Stimulated activated CD4-positive, alpha-beta T cell treated with anti-CD3 and anti-CD28 coated beads, Interleukin-12 subunit alpha, Interleukin-12 subunit beta, amount 100 ng/mL, for 24 hours (primary cell): ENCODE results near the gene YKT6.
A peak's percentile ranks its signal among the peaks of the same experiment; 100 is the strongest.
"Not testable (repeated sequence)": the region's sequence is repeated elsewhere in the genome, so short reads cannot be mapped to it uniquely, and the experiment has no call there.

Experiments
- DNase-seq, 2 experiments: peaks; one replicate each; pipeline ENCODE4 v3.0.0-alpha.2; 2020; ENCODE audit warnings: low read depth in 2 of 2

The YKT6 gene

GRCh38 chr7:44200699-44201461 lies at the start of gene YKT6:
YKT6 (plus strand) TSS chr7:44200978; CDS start chr7:44201136, 158 bp downstream.
- peak; percentile 91 to 94 for DNase-seq

- DNase-seq: no peak
Observed at GRCh38 chr7:44151956-44152355, 48.8 kb upstream of the YKT6 start.

GRCh38 chr7:44152971-44153947 lies 47.5 kb upstream of the YKT6 start:
- no peak for DNase-seq

GRCh38 chr7:44153948-44154335 lies 46.8 kb upstream of the YKT6 start:
- DNase-seq: no peak

- no peak for DNase-seq
Observed at GRCh38 chr7:44154703-44155102, 46.1 kb upstream of the YKT6 start.

- no peak for DNase-seq
Observed at GRCh38 chr7:44155191-44156185, 45.3 kb upstream of the YKT6 start.

- DNase-seq: no peak
Observed at GRCh38 chr7:44156453-44157010, 44.2 kb upstream of the YKT6 start.

GRCh38 chr7:44157116-44158080 lies 43.4 kb upstream of the YKT6 start:
- no peak for DNase-seq

- DNase-seq: no peak
Observed at GRCh38 chr7:44158096-44158872, 42.5 kb upstream of the YKT6 start.

GRCh38 chr7:44158873-44159631 lies 41.7 kb upstream of the YKT6 start:
- no peak for DNase-seq

- no peak for DNase-seq
Observed at GRCh38 chr7:44159824-44160630, 40.8 kb upstream of the YKT6 start.

- DNase-seq: no peak
Observed at GRCh38 chr7:44161371-44161770, 39.4 kb upstream of the YKT6 start.

- no peak for DNase-seq
Observed at GRCh38 chr7:44162179-44162578, 38.6 kb upstream of the YKT6 start.

GRCh38 chr7:44162785-44163395 lies 37.9 kb upstream of the YKT6 start:
- DNase-seq: no peak

GRCh38 chr7:44163591-44163990 lies 37.2 kb upstream of the YKT6 start:
- DNase-seq: no peak

GRCh38 chr7:44167920-44168319 lies 32.9 kb upstream of the YKT6 start:
- no peak for DNase-seq

- DNase-seq: not testable (repeated sequence)
Observed at GRCh38 chr7:44171901-44172300, 28.9 kb upstream of the YKT6 start.
